Measurements from ENCODE around the gene PIAS3. TPM values are rescaled to one million over a fixed set of nuclear protein-coding genes. Genes with fewer than 3 reads are reported as not detected.
A peak's percentile ranks its signal among the peaks of the same experiment; 100 is the strongest.

The PIAS3 gene
- total and polyA plus RNA-seq, 10 of the 15 experiments (the other 5 are each of a cell fraction or from before 2014, with no cell fraction given): 0.85 to 14.9 (median 10.6) TPM

DNA sequence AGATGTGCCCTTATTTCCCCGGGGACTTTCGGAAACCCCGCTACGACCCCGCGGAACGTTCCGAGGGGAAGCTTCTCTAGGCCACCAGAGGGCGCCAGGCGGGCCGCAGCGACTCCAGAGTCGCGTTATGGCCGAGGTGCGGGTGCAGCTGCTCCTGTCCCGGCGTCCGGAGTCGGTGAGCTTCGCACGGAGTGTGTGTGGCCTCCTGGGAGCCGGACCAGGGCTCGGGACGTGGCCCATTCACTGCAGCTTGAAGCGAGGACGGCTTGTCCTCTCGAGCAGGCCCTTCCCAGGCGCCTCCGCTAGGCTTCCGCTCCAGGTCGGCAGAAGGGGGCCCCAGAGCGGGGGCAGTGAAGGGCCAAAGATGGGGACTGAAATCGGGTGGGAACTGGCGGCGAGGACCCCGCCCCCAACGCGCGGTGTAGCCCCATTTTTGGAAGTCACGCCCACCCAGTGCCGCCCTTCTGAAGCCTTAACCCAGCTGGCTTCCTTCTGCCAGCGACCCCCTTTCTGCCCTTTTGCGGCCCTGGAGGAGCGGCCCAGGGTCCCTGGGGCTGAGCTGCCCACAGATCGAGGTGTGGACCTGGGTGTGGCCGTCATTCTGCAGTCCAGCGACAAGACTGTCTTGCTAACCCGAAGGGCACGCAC, 13.2 kb downstream of the PIAS3 start, which contains the start of gene NUDT17 (continued):
- TF ChIP-seq RELB (IDR thresholded peaks at IDR 0.05; ENCODE audit: low read depth) (no peak), LARP7 (IDR thresholded peaks at IDR 0.05) (peak; percentile 59; the same call in 1 of the 2 replicates), ZNF24 (IDR thresholded peaks at IDR 0.05) (no peak), PML (IDR thresholded peaks at IDR 0.05; ENCODE audit: low read length) (no peak), TCF12 (IDR thresholded peaks at IDR 0.05; ENCODE audit: low read depth, low read length) (peak; percentile 67), PKNOX1 (IDR thresholded peaks at IDR 0.05) (no peak), RELA (IDR thresholded peaks at IDR 0.05; ENCODE audit: borderline replicate concordance, partially characterized antibody) (peak; percentile 8), HDGF (IDR thresholded peaks at IDR 0.05) (no peak), NKRF (conservative IDR thresholded peaks at IDR 0.05) (0 out of 2 replicates have a peak, but pooled peaks have one; percentile 38), SMAD1 (IDR thresholded peaks at IDR 0.05; ENCODE audit: low read depth, partially characterized antibody) (no peak), NFYB (IDR thresholded peaks at IDR 0.05; ENCODE audit: insufficient read depth, low read depth, low read length) (no peak), CTCF (IDR thresholded peaks at IDR 0.05 in 2 of 3, conservative IDR thresholded peaks at IDR 0.05 in 1 of 3; ENCODE audit: control insufficient read depth in 2 of 3, extremely low read depth in 1 of 3, insufficient read depth in 1 of 3, low read depth in 3 of 3, low read length in 3 of 3) (peak; percentile 87 to 94 (median 92)), KAT2A (conservative IDR thresholded peaks at IDR 0.05; ENCODE audit: control insufficient read depth, low read depth, low read length) (no peak), SRF (IDR thresholded peaks at IDR 0.05; ENCODE audit: low read depth in 2 of 2, low read length in 2 of 2) (no peak)
- TF ChIP-seq, protein P1, sequence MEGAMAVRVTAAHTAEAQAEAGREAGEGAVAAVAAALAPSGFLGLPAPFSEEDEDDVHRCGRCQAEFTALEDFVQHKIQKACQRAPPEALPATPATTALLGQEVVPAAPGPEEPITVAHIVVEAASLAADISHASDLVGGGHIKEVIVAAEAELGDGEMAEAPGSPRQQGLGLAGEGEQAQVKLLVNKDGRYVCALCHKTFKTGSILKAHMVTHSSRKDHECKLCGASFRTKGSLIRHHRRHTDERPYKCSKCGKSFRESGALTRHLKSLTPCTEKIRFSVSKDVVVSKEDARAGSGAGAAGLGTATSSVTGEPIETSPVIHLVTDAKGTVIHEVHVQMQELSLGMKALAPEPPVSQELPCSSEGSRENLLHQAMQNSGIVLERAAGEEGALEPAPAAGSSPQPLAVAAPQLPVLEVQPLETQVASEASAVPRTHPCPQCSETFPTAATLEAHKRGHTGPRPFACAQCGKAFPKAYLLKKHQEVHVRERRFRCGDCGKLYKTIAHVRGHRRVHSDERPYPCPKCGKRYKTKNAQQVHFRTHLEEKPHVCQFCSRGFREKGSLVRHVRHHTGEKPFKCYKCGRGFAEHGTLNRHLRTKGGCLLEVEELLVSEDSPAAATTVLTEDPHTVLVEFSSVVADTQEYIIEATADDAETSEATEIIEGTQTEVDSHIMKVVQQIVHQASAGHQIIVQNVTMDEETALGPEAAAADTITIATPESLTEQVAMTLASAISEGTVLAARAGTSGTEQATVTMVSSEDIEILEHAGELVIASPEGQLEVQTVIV (IDR thresholded peaks at IDR 0.05; ENCODE audit: borderline replicate concordance, partially characterized antibody): no peak
- TF ChIP-seq, protein P2, sequence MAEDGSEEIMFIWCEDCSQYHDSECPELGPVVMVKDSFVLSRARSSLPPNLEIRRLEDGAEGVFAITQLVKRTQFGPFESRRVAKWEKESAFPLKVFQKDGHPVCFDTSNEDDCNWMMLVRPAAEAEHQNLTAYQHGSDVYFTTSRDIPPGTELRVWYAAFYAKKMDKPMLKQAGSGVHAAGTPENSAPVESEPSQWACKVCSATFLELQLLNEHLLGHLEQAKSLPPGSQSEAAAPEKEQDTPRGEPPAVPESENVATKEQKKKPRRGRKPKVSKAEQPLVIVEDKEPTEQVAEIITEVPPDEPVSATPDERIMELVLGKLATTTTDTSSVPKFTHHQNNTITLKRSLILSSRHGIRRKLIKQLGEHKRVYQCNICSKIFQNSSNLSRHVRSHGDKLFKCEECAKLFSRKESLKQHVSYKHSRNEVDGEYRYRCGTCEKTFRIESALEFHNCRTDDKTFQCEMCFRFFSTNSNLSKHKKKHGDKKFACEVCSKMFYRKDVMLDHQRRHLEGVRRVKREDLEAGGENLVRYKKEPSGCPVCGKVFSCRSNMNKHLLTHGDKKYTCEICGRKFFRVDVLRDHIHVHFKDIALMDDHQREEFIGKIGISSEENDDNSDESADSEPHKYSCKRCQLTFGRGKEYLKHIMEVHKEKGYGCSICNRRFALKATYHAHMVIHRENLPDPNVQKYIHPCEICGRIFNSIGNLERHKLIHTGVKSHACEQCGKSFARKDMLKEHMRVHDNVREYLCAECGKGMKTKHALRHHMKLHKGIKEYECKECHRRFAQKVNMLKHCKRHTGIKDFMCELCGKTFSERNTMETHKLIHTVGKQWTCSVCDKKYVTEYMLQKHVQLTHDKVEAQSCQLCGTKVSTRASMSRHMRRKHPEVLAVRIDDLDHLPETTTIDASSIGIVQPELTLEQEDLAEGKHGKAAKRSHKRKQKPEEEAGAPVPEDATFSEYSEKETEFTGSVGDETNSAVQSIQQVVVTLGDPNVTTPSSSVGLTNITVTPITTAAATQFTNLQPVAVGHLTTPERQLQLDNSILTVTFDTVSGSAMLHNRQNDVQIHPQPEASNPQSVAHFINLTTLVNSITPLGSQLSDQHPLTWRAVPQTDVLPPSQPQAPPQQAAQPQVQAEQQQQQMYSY (CRISPR knock-in tag; IDR thresholded peaks at IDR 0.05): no peak
